ENCODE results near the gene KCNH5. TPM values are rescaled to one million over a fixed set of nuclear protein-coding genes. Genes with fewer than 3 reads are reported as not detected.
A peak's percentile ranks its signal among the peaks of the same experiment; 100 is the strongest.

Gene KCNH5
- total and polyA plus RNA-seq, 9 of the 15 experiments (the other 6 are each of a cell fraction or from before 2014, with no cell fraction given): 1.1 to 2.4 (median 1.4) TPM

- no peak for FAIRE-seq
- 14% methylated on average over 1 of the region's 5 CpGs for WGBS (ENCODE audit: insufficient coverage, low coverage, missing lambda C conversion rate)
Observed at GRCh38 chr14:63091394-63091996, 46.2 kb upstream of the KCNH5 start.

DNA sequence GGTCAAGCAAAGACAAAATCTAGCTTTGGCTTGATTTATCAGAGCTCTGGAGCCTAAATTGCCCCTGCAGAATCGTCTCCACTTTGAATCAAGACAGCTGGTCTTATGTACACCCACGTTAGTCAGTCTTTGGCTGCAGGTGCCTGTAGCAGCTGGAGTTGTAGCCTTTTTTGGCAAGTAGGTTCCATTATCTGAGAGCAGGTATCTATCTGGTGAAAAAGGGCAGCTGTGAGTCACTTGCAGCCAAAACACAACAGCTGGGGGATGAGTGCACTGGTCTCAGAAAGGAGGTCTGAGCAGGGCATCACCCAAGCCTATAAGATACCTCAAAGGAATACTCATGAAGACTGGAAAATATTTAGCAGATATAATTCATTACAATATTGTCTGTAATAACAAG is 43.6 kb upstream of the KCNH5 start:
- TF ChIP-seq CBFA2T3 (IDR thresholded peaks at IDR 0.05) (peak; percentile 19; the same call in 1 of the 2 replicates), YBX1 (IDR thresholded peaks at IDR 0.05) (no peak)
- in situ Hi-C loops (cut with MboI) (no loop called here), intact Hi-C loops (cut with micrococcal nuclease) (no loop called here)
- Histone ChIP-seq H3K27me3 (ENCODE audit: control insufficient read depth in 2 of 2, insufficient read depth in 2 of 2, low read length in 2 of 2) (no peaks in the 10 kb centered on the region), H3K79me2 (ENCODE audit: control insufficient read depth, insufficient read depth, low read length) (no peaks in the 10 kb centered on the region), H4K20me1 (replicated peaks; ENCODE audit: control insufficient read depth, insufficient read depth, low read length) (no peaks in the 10 kb centered on the region), H3K4me3 (no peak overlapping the region), H3K4me1 (replicated peaks in 1 of 2; ENCODE audit: control insufficient read depth in 2 of 2, insufficient read depth in 2 of 2, low read length in 2 of 2) (no peaks in the 10 kb centered on the region; a peak in 1 of 5 replicates), H3K9ac (ENCODE audit: insufficient read depth in 1 of 2, low read depth in 2 of 2, low read length in 2 of 2) (no peak overlapping the region), H3K4me2 (ENCODE audit: insufficient read depth, low read length) (no peak overlapping the region), H3K27ac (ENCODE audit: extremely low read depth, low read depth, low read length) (no peak overlapping the region), H2AFZ (ENCODE audit: low read depth, low read length) (no peak overlapping the region), H3K36me3 (ENCODE audit: control insufficient read depth, insufficient read depth, low read length) (no peaks in the 10 kb centered on the region), H3K9me3 (replicated peaks; ENCODE audit: control insufficient read depth, insufficient read depth, low read depth, low read length) (no peaks in the 10 kb centered on the region), H3K9me1 (ENCODE audit: control insufficient read depth, insufficient read depth, low read length) (no peaks in the 10 kb centered on the region)
- POLR2A ChIA-PET: interaction anchor here (0.6 kb wide), 1 partner anchor 1585 kb away, joined by 3 read pairs; no protein-coding TSS in a partner anchor
- FAIRE-seq: no peak
- CTCF ChIA-PET (ENCODE audit: low intra/inter-chr PET ratio): no interaction called here
- no peak for ATAC-seq
- DNase-seq (ENCODE audit: extremely low read depth in 1 of 4, low spot score in 3 of 4): no peak
- WGBS (ENCODE audit: insufficient coverage, low coverage, missing lambda C conversion rate): 26% methylated on average over 2 of the region's 2 CpGs
- BruUV-seq (replicated peaks): no TSS peak

More at GRCh38 chr14:63091394-63091996, 46.2 kb upstream of the KCNH5 start:
- POLR2A ChIA-PET: interaction anchor here (1.2 kb wide), 1 partner anchor 9 kb away, joined by 5 read pairs; no protein-coding TSS in a partner anchor
- Histone ChIP-seq H3K9me1 (ENCODE audit: control insufficient read depth, insufficient read depth, low read length) (no peaks in the 10 kb centered on the region), H3K36me3 (ENCODE audit: control insufficient read depth, insufficient read depth, low read length) (no peaks in the 10 kb centered on the region), H3K27ac (ENCODE audit: extremely low read depth, low read depth, low read length) (no peak overlapping the region), H3K9me3 (replicated peaks; ENCODE audit: control insufficient read depth, insufficient read depth, low read depth, low read length) (no peaks in the 10 kb centered on the region), H2AFZ (ENCODE audit: low read depth, low read length) (no peak overlapping the region), H3K4me2 (ENCODE audit: insufficient read depth, low read length) (no peak overlapping the region), H3K4me3 (no peak overlapping the region), H3K79me2 (ENCODE audit: control insufficient read depth, insufficient read depth, low read length) (no peaks in the 10 kb centered on the region), H4K20me1 (replicated peaks; ENCODE audit: control insufficient read depth, insufficient read depth, low read length) (no peaks in the 10 kb centered on the region), H3K27me3 (ENCODE audit: control insufficient read depth in 2 of 2, insufficient read depth in 2 of 2, low read length in 2 of 2) (no peaks in the 10 kb centered on the region), H3K4me1 (replicated peaks in 1 of 2; ENCODE audit: control insufficient read depth in 2 of 2, insufficient read depth in 2 of 2, low read length in 2 of 2) (no peaks in the 10 kb centered on the region; a peak in 1 of 5 replicates), H3K9ac (ENCODE audit: insufficient read depth in 1 of 2, low read depth in 2 of 2, low read length in 2 of 2) (no peak overlapping the region)
- intact Hi-C loops (cut with micrococcal nuclease): no loop called here
- DNase-seq (ENCODE audit: extremely low read depth in 1 of 4, low spot score in 3 of 4): no peak
- ATAC-seq: no peak
- CTCF ChIA-PET (ENCODE audit: low intra/inter-chr PET ratio): no interaction called here
- in situ Hi-C loops (cut with MboI): no loop called here
- TF ChIP-seq PCBP2 (IDR thresholded peaks at IDR 0.05; ENCODE audit: low read depth, low read length, poor library complexity, severe bottlenecking): peak; percentile 28
- no peak for TF ChIP-seq MTA3 (IDR thresholded peaks at IDR 0.05; ENCODE audit: borderline replicate concordance)
- TF ChIP-seq U2AF1 (optimal IDR thresholded peaks at IDR 0.05; ENCODE audit: low read depth, low read length): no peak
- BruUV-seq (replicated peaks): no TSS peak
